Osteocyte (in vitro differentiated cells): ENCODE results near the gene RAX. TPM values are rescaled to one million over a fixed set of nuclear protein-coding genes. Genes with fewer than 3 reads are reported as not detected.

Source experiments
- DNase-seq: peaks from one replicate; pipeline ENCODE4 v3.0.0; 2021; ENCODE audit warnings: mixed read lengths; ENCODE audit not compliant: unreplicated experiment; ENCODE audit errors: extremely low spot score
- H3K27ac Mint-ChIP-seq: one replicate; pipeline ENCODE4 v1.8.0; 2021; ENCODE audit warnings: mild to moderate bottlenecking, mixed read lengths; ENCODE audit not compliant: unreplicated experiment
- H3K27me3 Mint-ChIP-seq: one replicate; pipeline ENCODE4 v1.8.0; 2021; ENCODE audit warnings: mixed read lengths; ENCODE audit not compliant: unreplicated experiment
- H3K36me3 Mint-ChIP-seq: one replicate; pipeline ENCODE4 v1.8.0; 2021; ENCODE audit warnings: mixed read lengths; ENCODE audit not compliant: unreplicated experiment
- H3K4me1 Mint-ChIP-seq: one replicate; pipeline ENCODE4 v1.8.0; 2021; ENCODE audit warnings: mixed read lengths; ENCODE audit not compliant: unreplicated experiment
- H3K4me3 Mint-ChIP-seq: one replicate; pipeline ENCODE4 v1.8.0; 2021; ENCODE audit warnings: mild to moderate bottlenecking, moderate library complexity, mixed read lengths; ENCODE audit not compliant: unreplicated experiment
- H3K9me3 Mint-ChIP-seq: one replicate; pipeline ENCODE4 v1.8.0; 2021; ENCODE audit warnings: mixed read lengths; ENCODE audit not compliant: unreplicated experiment
- total RNA-seq: library from RNA; stranded (reverse); gene quantifications from 2 replicates; pipeline ENCODE4 v1.2.1, GENCODE V29; 2021
- TF ChIP-seq, protein P1 (sequence below): fragments of 200-600 bp; sonication (generic); IDR thresholded peaks from 2 replicates; pipeline ENCODE4 v1.5.0; 2021; ENCODE audit warnings: antibody characterized with exemption, mild to moderate bottlenecking, moderate library complexity

Gene RAX
- total RNA-seq, 1 donor from 2014 or later = not detected

DNA sequence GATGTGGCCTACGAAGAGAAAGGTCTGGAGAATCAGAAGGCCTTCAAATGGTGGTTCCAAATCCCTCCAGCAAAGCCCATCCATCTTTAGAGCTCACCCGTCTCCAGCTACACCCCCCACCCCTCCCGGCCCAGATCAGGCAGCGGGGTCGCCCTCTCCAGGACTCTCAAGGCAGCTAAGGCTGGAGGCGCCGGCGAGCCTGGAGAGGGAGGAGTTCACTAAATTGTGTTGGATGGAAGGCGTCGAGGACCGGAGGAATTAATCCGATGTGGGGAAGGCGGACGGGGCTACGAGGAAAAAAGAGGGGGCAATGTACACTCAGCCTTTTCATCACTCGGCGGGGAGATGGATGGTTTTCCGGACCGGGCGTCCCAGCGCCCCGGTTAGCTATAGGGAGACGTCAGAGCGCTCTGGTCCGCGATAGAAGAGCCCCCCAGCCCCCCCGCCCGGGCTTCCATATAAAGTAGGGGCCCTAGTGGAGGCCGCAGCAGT, 53.5 kb downstream of the RAX start, which contains the start of gene GRP:
GRP (plus strand) TSS at position 487 of the 492 bp plus-strand sequence. CDS start 108 bp downstream, outside the sequence.
- Mint-ChIP-seq H3K4me1 (peaks cover 17% of the 10 kb centered on the region), H3K9me3 (no peaks in the 10 kb centered on the region), H3K36me3 (no peaks in the 10 kb centered on the region), H3K27me3 (peaks cover 91% of the 10 kb centered on the region), H3K4me3 (peak within 1 kb of the TSS; percentile 58), H3K27ac (no peak within 1 kb of the TSS)
- DNase-seq = no peak
- TF ChIP-seq, protein P1, sequence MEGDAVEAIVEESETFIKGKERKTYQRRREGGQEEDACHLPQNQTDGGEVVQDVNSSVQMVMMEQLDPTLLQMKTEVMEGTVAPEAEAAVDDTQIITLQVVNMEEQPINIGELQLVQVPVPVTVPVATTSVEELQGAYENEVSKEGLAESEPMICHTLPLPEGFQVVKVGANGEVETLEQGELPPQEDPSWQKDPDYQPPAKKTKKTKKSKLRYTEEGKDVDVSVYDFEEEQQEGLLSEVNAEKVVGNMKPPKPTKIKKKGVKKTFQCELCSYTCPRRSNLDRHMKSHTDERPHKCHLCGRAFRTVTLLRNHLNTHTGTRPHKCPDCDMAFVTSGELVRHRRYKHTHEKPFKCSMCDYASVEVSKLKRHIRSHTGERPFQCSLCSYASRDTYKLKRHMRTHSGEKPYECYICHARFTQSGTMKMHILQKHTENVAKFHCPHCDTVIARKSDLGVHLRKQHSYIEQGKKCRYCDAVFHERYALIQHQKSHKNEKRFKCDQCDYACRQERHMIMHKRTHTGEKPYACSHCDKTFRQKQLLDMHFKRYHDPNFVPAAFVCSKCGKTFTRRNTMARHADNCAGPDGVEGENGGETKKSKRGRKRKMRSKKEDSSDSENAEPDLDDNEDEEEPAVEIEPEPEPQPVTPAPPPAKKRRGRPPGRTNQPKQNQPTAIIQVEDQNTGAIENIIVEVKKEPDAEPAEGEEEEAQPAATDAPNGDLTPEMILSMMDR = no peak

DNA sequence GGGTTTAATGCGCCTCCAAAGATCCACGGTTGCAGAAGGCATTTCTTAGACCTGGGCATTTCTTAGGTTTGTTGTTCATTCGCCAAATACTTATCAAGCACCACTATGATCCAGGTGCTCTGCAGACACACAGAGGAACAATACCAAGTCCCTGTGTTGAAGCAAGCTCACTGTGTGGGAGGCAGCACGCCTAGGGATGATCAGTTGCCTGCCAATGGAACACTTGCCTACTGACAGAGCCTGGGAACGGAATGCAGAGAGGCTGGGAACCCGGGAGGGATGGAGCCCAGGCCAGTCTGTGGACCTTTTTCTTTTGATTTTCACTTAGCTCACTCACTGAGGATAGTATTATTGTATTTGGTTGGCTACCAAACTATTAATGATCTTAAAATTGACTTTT, 55.2 kb downstream of the RAX start:
- no peak for DNase-seq
- Mint-ChIP-seq H3K27ac (no peak overlapping the region), H3K4me1 (peaks cover 17% of the 10 kb centered on the region), H3K9me3 (no peaks in the 10 kb centered on the region), H3K4me3 (no peak overlapping the region), H3K27me3 (peaks cover 87% of the 10 kb centered on the region), H3K36me3 (no peaks in the 10 kb centered on the region)
- TF ChIP-seq, protein P1 = no peak

Other genes starting within 250 kb of the RAX start
- 28.2 and 31.2 TPM in 2 replicates for gene SEC11C, start 133.6 kb downstream of the RAX start, total RNA-seq
- gene GRP, start 53.3 kb downstream of the RAX start, total RNA-seq = not detected in 2 replicates
- gene CPLX4, start 45.2 kb upstream of the RAX start, total RNA-seq = not detected in 2 replicates
- 93.2 and 94.7 TPM in 2 replicates for gene LMAN1, start 85.8 kb upstream of the RAX start, total RNA-seq